NT2/D1 (cell line): Measurements from ENCODE around the gene EXOC3L1.

ENCODE experiments used
- DNase-seq: peaks from one replicate; pipeline ENCODE4 v3.0.0-alpha.2; 2011; ENCODE audit warnings: low read depth, low spot score
- H3K27me3 ChIP-seq: 2 replicates; pipeline ENCODE4 v1.6.0; 2011; ENCODE audit warnings: mild to moderate bottlenecking; ENCODE audit not compliant: insufficient read length, insufficient read depth
- H3K36me3 ChIP-seq: 2 replicates; pipeline ENCODE4 v1.6.1; 2011; ENCODE audit warnings: mild to moderate bottlenecking, low read length, mixed read lengths; ENCODE audit not compliant: insufficient read depth, insufficient read length
- H3K4me1 ChIP-seq: 2 replicates; pipeline ENCODE4 v1.5.1; 2011; ENCODE audit not compliant: insufficient read depth, insufficient read length
- H3K4me3 ChIP-seq: 2 replicates; pipeline ENCODE4 v1.5.1; 2011; ENCODE audit warnings: low read depth; ENCODE audit not compliant: insufficient read length
- H3K9ac ChIP-seq: 2 replicates; pipeline ENCODE4 v1.6.0; 2011; ENCODE audit warnings: low read depth; ENCODE audit not compliant: insufficient read length
- H3K9me3 ChIP-seq: 2 replicates; pipeline ENCODE4 v1.5.1; 2011; ENCODE audit warnings: mild to moderate bottlenecking, low read length; ENCODE audit not compliant: insufficient read depth
- SUZ12 ChIP-seq: IDR thresholded peaks from 2 replicates; pipeline ENCODE4 v1.6.1; 2011; ENCODE audit not compliant: insufficient read length, insufficient read depth; ENCODE audit errors: extremely low read depth
- YY1 ChIP-seq: IDR thresholded peaks from 2 replicates; pipeline ENCODE4 v1.6.1; 2011; ENCODE audit not compliant: insufficient read length, insufficient read depth
- ZNF274 ChIP-seq: IDR thresholded peaks from 2 replicates; pipeline ENCODE4 v1.6.1; 2011; ENCODE audit warnings: mild to moderate bottlenecking, low read depth, low read length

EXOC3L1 gene

DNA sequence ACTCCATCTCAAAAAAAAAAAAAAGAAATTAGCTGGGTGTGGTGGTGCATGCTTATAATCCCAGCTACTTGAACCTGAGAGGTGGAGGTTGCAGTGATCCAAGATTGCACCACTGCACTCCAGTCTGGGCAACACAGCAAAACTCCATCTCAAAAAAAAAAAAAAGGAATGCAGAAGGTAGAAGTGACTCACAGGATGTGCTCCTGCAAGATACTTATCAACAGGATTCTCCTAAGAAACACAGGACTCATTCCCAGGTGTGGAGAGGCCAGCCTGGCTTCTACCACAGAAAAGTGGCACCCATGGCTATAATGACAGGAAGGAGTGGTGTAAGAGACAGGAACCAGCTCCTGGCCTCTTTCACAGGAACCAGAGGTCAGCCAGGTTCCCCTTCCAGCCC, 22.8 kb upstream of the EXOC3L1 start:
- no peak overlapping the region for H3K9ac ChIP-seq
- peaks cover 11% of the 10 kb centered on the region for H3K4me1 ChIP-seq
- no peak for DNase-seq
- TF ChIP-seq ZNF274: no peak
- TF ChIP-seq SUZ12: no peak
- no peak for TF ChIP-seq YY1
- H3K27me3 ChIP-seq: peaks cover 19% of the 10 kb centered on the region
- no peaks in the 10 kb centered on the region for H3K36me3 ChIP-seq
- H3K4me3 ChIP-seq: no peak overlapping the region
- H3K9me3 ChIP-seq: no peaks in the 10 kb centered on the region

DNA sequence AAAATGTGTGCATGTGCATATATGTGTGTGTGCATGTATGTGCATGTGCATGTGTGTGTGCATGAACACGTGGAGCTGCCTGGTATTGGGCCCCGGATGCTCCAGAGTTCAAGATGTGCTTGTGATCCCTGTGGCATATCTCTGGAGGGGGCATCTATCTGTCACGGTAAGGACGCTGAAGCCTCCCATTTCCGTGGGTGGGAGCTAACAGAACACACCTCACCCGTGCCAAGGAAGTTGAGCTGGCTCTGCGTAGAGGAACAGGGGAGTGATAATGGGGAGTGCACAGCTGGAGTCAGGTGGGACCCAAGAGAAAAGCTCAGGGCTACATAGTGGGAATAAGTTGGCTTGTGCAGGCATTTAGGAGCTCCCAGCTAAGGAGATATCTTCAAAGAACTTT, 21.7 kb upstream of the EXOC3L1 start:
- Histone ChIP-seq H3K4me3 (no peak overlapping the region), H3K36me3 (no peaks in the 10 kb centered on the region), H3K4me1 (peaks cover 20% of the 10 kb centered on the region), H3K27me3 (peaks cover 8% of the 10 kb centered on the region), H3K9ac (no peak overlapping the region), H3K9me3 (no peaks in the 10 kb centered on the region)
- TF ChIP-seq YY1 (no peak), SUZ12 (no peak), ZNF274 (no peak)
- DNase-seq: no peak

DNA sequence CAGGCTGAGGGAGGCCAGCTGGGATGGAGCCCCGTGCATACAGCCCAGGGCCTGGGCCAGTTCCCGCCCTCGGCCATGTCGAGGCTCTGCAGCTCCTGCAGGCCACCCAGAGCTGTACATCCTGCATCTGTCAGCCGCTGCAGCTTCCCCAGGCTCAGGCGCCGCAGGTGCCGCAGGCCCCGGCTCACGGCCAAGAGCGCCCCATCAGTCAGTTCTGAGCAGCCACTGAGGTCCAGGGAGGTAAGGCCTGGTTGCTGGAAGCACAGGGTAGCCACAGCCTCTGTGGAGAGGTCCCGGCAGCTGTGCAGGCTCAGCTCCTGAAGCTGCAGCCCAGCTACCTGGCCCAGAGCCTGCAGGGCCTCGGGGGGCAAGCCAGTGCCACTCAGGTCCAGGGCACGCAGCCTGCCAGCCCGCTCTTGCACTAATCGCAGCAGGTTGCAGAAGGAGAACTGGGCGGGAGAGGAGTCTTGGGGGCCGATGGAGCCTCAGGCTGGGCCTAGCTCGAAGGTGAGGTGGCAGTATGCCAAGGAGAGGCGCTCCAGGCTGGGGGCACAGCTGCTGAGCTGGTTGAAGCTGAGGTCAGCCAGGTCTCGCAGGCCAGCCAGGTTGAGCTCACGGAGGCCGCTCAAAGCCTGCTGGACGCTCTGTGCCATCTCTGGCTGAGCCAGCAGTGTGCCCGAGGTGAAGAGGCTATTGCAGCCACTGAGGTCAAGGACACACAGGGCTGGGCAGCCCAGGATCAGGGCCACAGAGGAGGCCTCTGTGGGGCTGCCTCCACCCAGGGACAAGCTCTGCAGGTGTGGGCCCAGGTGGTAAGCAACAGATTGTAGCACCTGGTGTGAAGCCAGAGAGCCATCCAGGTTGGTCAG, 20.4 kb upstream of the EXOC3L1 start:
- TF ChIP-seq YY1 (no peak), SUZ12 (no peak), ZNF274 (no peak)
- DNase-seq: no peak

GRCh38 chr16:67209565-67209964, 19.6 kb upstream of the EXOC3L1 start:
- Histone ChIP-seq H3K9me3 (no peaks in the 10 kb centered on the region), H3K36me3 (peaks cover 9% of the 10 kb centered on the region), H3K9ac (no peak overlapping the region), H3K27me3 (no peaks in the 10 kb centered on the region), H3K4me3 (no peak overlapping the region), H3K4me1 (peaks cover 25% of the 10 kb centered on the region)
- no peak for DNase-seq
- no peak for TF ChIP-seq SUZ12
- no peak for TF ChIP-seq YY1
- no peak for TF ChIP-seq ZNF274

More for the DNA sequence above, 20.4 kb upstream of the EXOC3L1 start:
- Histone ChIP-seq H3K27me3 (peaks cover 3% of the 10 kb centered on the region), H3K4me3 (no peak overlapping the region), H3K9ac (peak overlapping the region; percentile 17), H3K36me3 (peaks cover 7% of the 10 kb centered on the region), H3K9me3 (no peaks in the 10 kb centered on the region), H3K4me1 (peaks cover 25% of the 10 kb centered on the region)

DNA sequence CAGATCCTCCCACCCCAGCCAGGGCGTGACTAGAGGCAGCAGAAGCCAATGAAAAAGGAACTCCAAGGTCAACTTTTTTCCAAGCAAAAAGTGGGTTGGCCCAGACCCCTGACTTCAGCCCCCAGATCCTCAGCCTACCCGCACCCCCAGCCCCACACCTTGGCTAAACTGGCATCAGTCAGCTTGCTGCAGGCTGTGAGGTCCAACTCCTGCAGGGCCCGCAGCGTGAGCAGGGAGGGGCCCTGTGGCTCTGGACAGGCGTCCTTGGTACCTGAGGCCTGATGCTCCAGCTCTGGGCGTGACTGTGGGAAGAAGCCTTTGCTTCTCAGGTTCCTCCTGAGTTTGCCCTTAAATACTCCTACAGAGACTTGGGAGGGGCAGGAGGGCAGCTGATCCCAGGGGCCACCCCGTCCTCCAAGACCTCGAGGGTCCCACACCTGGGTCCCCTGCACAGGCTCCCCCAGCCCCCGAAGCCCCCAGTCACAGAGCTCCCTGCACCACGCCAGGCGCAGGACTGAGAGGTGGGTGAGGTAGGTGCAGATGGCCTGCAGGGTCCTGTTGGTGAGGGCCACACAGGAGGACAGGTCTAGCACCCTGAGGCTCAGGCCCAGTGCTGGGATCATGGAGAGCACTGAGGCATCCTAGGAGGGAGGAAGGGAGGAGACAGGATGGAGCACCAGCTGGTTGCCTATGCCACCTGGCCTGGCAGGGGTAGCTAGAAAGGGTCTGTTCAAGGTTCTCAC, 18.4 kb upstream of the EXOC3L1 start:
- Histone ChIP-seq H3K9ac (peak overlapping the region; percentile 44), H3K9me3 (no peaks in the 10 kb centered on the region), H3K27me3 (no peaks in the 10 kb centered on the region), H3K4me1 (peaks cover 25% of the 10 kb centered on the region), H3K4me3 (no peak overlapping the region), H3K36me3 (peaks cover 20% of the 10 kb centered on the region)
- DNase-seq: no peak
- TF ChIP-seq YY1 (no peak), SUZ12 (no peak), ZNF274 (no peak)

DNA sequence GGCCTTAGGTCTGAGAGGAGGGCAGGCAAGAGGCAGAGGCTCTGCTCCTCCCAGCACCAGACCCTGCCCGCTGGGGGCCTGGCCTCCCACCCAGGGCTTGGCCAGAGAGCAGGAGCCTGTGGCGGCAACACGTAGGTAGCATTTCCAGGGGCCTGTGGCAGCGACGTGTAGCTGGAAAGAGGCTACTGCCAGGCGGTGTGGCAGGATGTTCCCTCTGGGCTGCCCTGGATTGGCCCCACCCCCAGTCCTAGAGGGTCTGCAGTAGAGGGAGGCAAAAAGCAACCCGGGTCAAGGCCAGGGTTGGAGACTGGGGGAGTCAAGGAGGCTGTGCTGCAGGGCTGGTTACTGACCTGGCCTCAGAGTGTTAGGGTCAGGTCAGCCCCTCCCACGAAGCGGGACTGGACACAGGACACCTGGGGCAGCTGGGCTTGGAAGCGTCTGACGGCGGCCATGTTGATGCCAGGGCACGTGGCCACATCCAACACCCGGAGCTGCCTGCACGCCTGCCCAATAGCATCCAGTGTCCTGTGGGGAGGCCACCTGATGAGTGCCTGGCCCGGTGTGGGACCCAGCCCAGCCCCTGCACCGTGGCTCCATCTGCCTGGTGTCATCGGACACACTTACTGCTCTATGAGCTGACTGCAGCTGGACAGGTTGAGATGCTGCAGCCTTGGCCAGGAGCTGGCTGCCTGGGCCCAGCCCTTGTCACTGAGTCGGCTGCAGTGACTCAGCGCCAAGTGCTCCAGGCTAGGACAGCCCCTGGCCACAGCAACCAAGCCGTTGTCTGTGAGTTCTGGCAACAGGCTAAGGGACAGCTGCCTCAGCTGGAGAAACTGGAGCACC, 17.5 kb upstream of the EXOC3L1 start:
- TF ChIP-seq SUZ12 (no peak), YY1 (no peak), ZNF274 (no peak)

GRCh38 chr16:67206838-67207248, 16.9 kb upstream of the EXOC3L1 start:
- Histone ChIP-seq H3K36me3 (peaks cover 35% of the 10 kb centered on the region), H3K4me3 (no peak overlapping the region), H3K4me1 (peaks cover 25% of the 10 kb centered on the region), H3K9me3 (no peaks in the 10 kb centered on the region), H3K27me3 (no peaks in the 10 kb centered on the region), H3K9ac (no peak overlapping the region)
- no peak for DNase-seq
- TF ChIP-seq SUZ12 (no peak), ZNF274 (no peak), YY1 (no peak)

More for the DNA sequence above, 17.5 kb upstream of the EXOC3L1 start:
- Histone ChIP-seq H3K4me1 (peaks cover 25% of the 10 kb centered on the region), H3K4me3 (no peak overlapping the region), H3K9ac (peak overlapping the region; percentile 44), H3K9me3 (no peaks in the 10 kb centered on the region), H3K27me3 (no peaks in the 10 kb centered on the region), H3K36me3 (peaks cover 28% of the 10 kb centered on the region)
- no peak for DNase-seq
